Body of pancreas (tissue), 4 donors: ENCODE data around the gene FGFBP1.
"Not testable (repeated sequence)": the region's sequence is repeated elsewhere in the genome, so short reads cannot be mapped to it uniquely, and the experiment has no call there.

Experiments
- POLR2A ChIP-seq, 3 donors: fragments of 450-650 bp; IDR thresholded peaks; one replicate each; pipeline ENCODE4 v1.6.1; 2016; ENCODE audit warnings: antibody characterized with exemption in 3 of 3, mild to moderate bottlenecking in 2 of 3
- TF ChIP-seq, protein P1 (sequence below), 7 experiments: fragments of 450-650 bp in 4 of 7; fragments of 200-600 bp in 3 of 7; sonication (generic) in 3 of 7; IDR thresholded peaks; one replicate each; pipeline ENCODE4 v1.5.1; 2016 to 2019; ENCODE audit warnings: antibody characterized with exemption in 7 of 7

DNA sequence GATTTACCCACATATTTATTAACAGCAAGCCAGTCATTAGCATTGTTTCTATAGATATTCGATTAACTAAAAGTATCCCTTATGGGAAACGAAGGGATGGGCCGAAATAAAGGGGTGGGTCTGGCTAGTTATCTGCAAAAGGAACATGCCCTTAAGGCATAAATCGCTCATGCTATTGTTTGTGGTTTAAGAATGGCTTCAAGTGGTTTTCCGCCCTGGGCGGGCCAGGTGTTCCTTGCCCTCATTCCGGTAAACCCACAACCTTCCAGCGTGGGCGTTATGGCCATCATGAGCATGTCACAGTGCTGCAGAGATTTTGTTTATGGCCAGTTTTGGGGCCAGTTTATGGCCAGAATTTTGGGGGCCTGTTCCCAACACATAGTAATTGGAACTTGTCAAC is 22.2 kb downstream of the FGFBP1 start:
- TF ChIP-seq, protein P1, sequence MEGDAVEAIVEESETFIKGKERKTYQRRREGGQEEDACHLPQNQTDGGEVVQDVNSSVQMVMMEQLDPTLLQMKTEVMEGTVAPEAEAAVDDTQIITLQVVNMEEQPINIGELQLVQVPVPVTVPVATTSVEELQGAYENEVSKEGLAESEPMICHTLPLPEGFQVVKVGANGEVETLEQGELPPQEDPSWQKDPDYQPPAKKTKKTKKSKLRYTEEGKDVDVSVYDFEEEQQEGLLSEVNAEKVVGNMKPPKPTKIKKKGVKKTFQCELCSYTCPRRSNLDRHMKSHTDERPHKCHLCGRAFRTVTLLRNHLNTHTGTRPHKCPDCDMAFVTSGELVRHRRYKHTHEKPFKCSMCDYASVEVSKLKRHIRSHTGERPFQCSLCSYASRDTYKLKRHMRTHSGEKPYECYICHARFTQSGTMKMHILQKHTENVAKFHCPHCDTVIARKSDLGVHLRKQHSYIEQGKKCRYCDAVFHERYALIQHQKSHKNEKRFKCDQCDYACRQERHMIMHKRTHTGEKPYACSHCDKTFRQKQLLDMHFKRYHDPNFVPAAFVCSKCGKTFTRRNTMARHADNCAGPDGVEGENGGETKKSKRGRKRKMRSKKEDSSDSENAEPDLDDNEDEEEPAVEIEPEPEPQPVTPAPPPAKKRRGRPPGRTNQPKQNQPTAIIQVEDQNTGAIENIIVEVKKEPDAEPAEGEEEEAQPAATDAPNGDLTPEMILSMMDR (IDR thresholded peaks at IDR 0.05), result not testable (repeated sequence)
- TF ChIP-seq POLR2A (IDR thresholded peaks at IDR 0.05), result not testable (repeated sequence)
